T-cell (primary cell): ENCODE measurements around the gene DNAH10. TPM values are rescaled to one million over a fixed set of nuclear protein-coding genes. Genes with fewer than 3 reads are reported as not detected.

ENCODE experiments used
- ATAC-seq, 4 experiments: fragments of 200-7000 bp in 3 of 4; fragments of 150-1000 bp in 1 of 4; cut with Tn5 transposase; replicated peaks in 1 of 4; 1 replicate in 3 of 4; 2 replicates in 1 of 4; pipeline ENCODE4 v1.10.0; 2021; ENCODE audit warnings: moderate library complexity in 3 of 4, mild to moderate bottlenecking in 2 of 4, moderate number of reproducible peaks in 1 of 4
- CTCF ChIA-PET, 2 donors: fragments of 300-600 bp; sonication (Branson Sonifier 250); formaldehyde crosslinking; loops; one replicate each; lab custom pipeline; 2022; ENCODE audit warnings: antibody characterized with exemption in 2 of 2; lab: Charles Lee
- POLR2A ChIA-PET, 2 donors: fragments of 300-600 bp; sonication (Branson Sonifier 250); formaldehyde crosslinking; loops; one replicate each; lab custom pipeline; 2022; ENCODE audit warnings: antibody characterized with exemption in 2 of 2; lab: Charles Lee
- DNase-seq, 35 experiments: peaks; one replicate each; pipeline versions ENCODE4 v3.0.0 to v3.0.0-alpha.2; 2013 to 2023
- H3K27ac ChIP-seq: one replicate; pipeline ENCODE4 v1.5.1; 2013; ENCODE audit warnings: low read length
- H3K27me3 ChIP-seq, 2 experiments: replicated peaks in 1 of 2; 1 replicate in 1 of 2; 2 replicates in 1 of 2; pipeline versions ENCODE4 v1.6.1 to v1.7.0; 2013; ENCODE audit warnings: low read length in 1 of 2, mixed read lengths in 1 of 2; ENCODE audit not compliant: control insufficient read depth in 2 of 2, insufficient read depth in 2 of 2; ENCODE audit errors: extremely low read depth in 1 of 2
- H3K36me3 ChIP-seq, 2 donors: 1 replicate in 1 of 2; 2 replicates in 1 of 2; pipeline versions ENCODE4 v1.6.1 to v1.7.0; 2013; ENCODE audit warnings: low read length in 1 of 2; ENCODE audit not compliant: control insufficient read depth in 2 of 2, insufficient read depth in 1 of 2; ENCODE audit errors: extremely low read depth in 1 of 2
- H3K4me1 ChIP-seq, 2 experiments: 1 replicate in 1 of 2; 2 replicates in 1 of 2; pipeline versions ENCODE4 v1.6.1 to v1.7.0; 2013; ENCODE audit warnings: low read length in 2 of 2, mixed read lengths in 1 of 2; ENCODE audit not compliant: insufficient read depth in 2 of 2, control insufficient read depth in 1 of 2; ENCODE audit errors: extremely low read depth in 1 of 2
- H3K4me3 ChIP-seq, 2 donors: 1 replicate in 1 of 2; 2 replicates in 1 of 2; pipeline versions ENCODE4 v1.5.1 to v1.7.0; 2013; ENCODE audit warnings: mild to moderate bottlenecking in 2 of 2, low read length in 1 of 2, moderate library complexity in 1 of 2; ENCODE audit not compliant: control insufficient read depth in 1 of 2; ENCODE audit errors: extremely low read depth in 1 of 2
- H3K9me3 ChIP-seq: 2 replicates; pipeline ENCODE4 v1.7.0; 2013
- H3K27ac Mint-ChIP-seq, 2 donors: one replicate each; pipeline ENCODE4 v1.8.0; 2020 to 2021; ENCODE audit warnings: mild to moderate bottlenecking in 2 of 2, mixed read lengths in 2 of 2
- H3K27me3 Mint-ChIP-seq, 2 donors: one replicate each; pipeline ENCODE4 v1.8.0; 2021 to 2022; ENCODE audit warnings: mixed read lengths in 2 of 2
- H3K36me3 Mint-ChIP-seq: one replicate; pipeline ENCODE4 v1.8.0; 2021; ENCODE audit warnings: mixed read lengths
- H3K4me1 Mint-ChIP-seq, 3 donors: one replicate each; pipeline ENCODE4 v1.8.0; 2020 to 2022; ENCODE audit warnings: mixed read lengths in 3 of 3, mild to moderate bottlenecking in 1 of 3
- H3K4me3 Mint-ChIP-seq, 3 donors: one replicate each; pipeline ENCODE4 v1.8.0; 2020 to 2022; ENCODE audit warnings: mild to moderate bottlenecking in 3 of 3, mixed read lengths in 3 of 3, moderate library complexity in 3 of 3
- H3K9me3 Mint-ChIP-seq, 3 donors: one replicate each; pipeline ENCODE4 v1.8.0; 2020 to 2022; ENCODE audit warnings: mixed read lengths in 3 of 3
- WGBS: methylation state at CpG from one replicate; pipeline ENCODE4 v1.1.5; 2013; ENCODE audit warnings: missing lambda C conversion rate; ENCODE audit not compliant: insufficient coverage; 5-methylcytosine and 5-hydroxymethylcytosine counted together
- total RNA-seq, 35 experiments: library from RNA in 6 of 35; stranded (reverse) in 6 of 35; fragments of 120-200 nt in 1 of 35; gene quantifications; one replicate each; pipeline versions ENCODE4 v1.2.1 to v1.2.4 and lab custom pipeline; 2013 to 2026

Gene DNAH10
- total RNA-seq, 5 donors from 2014 or later (not counting 1 experiment from before 2014, with no cell fraction given), result 0.08 to 0.32 (median 0.19) TPM

- H3K4me1 Mint-ChIP-seq, result no peaks in the 10 kb centered on the region
- Histone ChIP-seq H3K27me3 (peaks cover 0 to 45% of the 10 kb centered on the region in 2 experiments), H3K4me3 (no peak overlapping the region), H3K4me1 (no peaks in the 10 kb centered on the region), H3K27ac (no peak overlapping the region), H3K36me3 (no peaks in the 10 kb centered on the region), H3K9me3 (no peaks in the 10 kb centered on the region)
- H3K27me3 Mint-ChIP-seq, result peaks cover 17 to 25% of the 10 kb centered on the region in 2 donors
- H3K4me3 Mint-ChIP-seq, result no peak overlapping the region
- ChIA-PET CTCF (interaction anchor here in 1 of 2 donors (0.6 kb wide), 2 partner anchors 53 to 800 kb away, joined by 3 to 4 read pairs; no protein-coding TSS in a partner anchor), POLR2A (no interaction called here)
- DNase-seq, result no peak
- H3K9me3 Mint-ChIP-seq, result no peaks in the 10 kb centered on the region
- H3K27ac Mint-ChIP-seq, result no peak overlapping the region
- 71% methylated on average over 5 of the region's 12 CpGs for WGBS
- no peaks in the 10 kb centered on the region for H3K36me3 Mint-ChIP-seq
- ATAC-seq, result no peak
Observed at GRCh38 chr12:123889848-123890535, 127.9 kb downstream of the DNAH10 start.

DNA sequence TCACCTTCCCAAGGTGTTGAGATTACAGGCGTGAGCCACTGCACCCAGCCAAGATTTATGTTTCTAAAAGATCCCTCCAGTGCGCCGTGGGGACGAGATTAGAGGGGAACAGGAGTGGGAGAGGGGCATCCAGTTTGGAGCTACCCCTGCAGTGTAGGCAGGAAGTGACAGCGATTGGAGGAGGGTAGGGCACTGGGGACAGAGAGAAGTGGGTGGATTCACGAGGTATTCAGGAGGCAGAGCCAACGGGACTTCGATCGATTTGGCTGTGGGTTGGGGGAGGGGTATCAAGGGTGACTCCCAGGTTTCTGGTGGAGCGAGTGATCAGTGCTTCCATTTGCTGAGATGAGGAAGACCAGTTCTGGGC, 128.4 kb downstream of the DNAH10 start:
- WGBS, result 84% methylated on average over 9 of the region's 10 CpGs
- POLR2A ChIA-PET, result no interaction called here
- Mint-ChIP-seq H3K27ac (no peak overlapping the region), H3K4me3 (no peak overlapping the region), H3K9me3 (no peaks in the 10 kb centered on the region), H3K4me1 (no peaks in the 10 kb centered on the region), H3K36me3 (no peaks in the 10 kb centered on the region), H3K27me3 (peaks cover 17 to 25% of the 10 kb centered on the region in 2 donors)
- Histone ChIP-seq H3K4me3 (no peak overlapping the region), H3K4me1 (no peaks in the 10 kb centered on the region), H3K36me3 (no peaks in the 10 kb centered on the region), H3K27ac (no peak overlapping the region), H3K9me3 (no peaks in the 10 kb centered on the region), H3K27me3 (peaks cover 0 to 45% of the 10 kb centered on the region in 2 experiments)
- DNase-seq (no peak), ATAC-seq (no peak)
- CTCF ChIA-PET, result no interaction called here

DNA sequence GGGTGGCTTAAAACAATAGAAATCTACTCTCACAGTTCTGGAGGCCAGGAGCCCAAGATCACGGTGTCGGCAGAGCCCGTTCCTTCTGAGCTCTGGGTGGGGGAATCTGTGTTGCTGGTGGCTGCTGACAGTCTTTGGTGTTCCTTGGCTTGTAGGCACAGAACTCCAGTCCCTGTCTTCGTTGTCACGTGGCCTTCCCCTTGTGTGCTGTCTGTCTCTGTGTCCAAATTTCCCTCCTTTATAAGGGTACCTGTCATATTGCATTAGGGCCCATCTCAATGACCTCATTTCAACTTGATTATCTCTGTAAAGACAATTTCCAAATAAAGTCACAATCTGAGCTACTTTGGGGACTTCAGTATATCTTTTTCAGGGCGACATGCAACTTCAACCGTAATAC, 128.9 kb downstream of the DNAH10 start:
- Histone ChIP-seq H3K9me3 (no peaks in the 10 kb centered on the region), H3K27me3 (peaks cover 0 to 45% of the 10 kb centered on the region in 2 experiments), H3K36me3 (no peaks in the 10 kb centered on the region), H3K4me3 (no peak overlapping the region), H3K4me1 (no peaks in the 10 kb centered on the region), H3K27ac (no peak overlapping the region)
- Mint-ChIP-seq H3K9me3 (no peaks in the 10 kb centered on the region), H3K36me3 (no peaks in the 10 kb centered on the region), H3K27ac (no peak overlapping the region), H3K27me3 (peaks cover 15 to 22% of the 10 kb centered on the region in 2 donors), H3K4me1 (no peaks in the 10 kb centered on the region), H3K4me3 (no peak overlapping the region)
- 94% methylated on average over 2 of the region's 7 CpGs for WGBS
- CTCF ChIA-PET, result no interaction called here
- POLR2A ChIA-PET, result no interaction called here
- DNase-seq (no peak), ATAC-seq (no peak)

DNA sequence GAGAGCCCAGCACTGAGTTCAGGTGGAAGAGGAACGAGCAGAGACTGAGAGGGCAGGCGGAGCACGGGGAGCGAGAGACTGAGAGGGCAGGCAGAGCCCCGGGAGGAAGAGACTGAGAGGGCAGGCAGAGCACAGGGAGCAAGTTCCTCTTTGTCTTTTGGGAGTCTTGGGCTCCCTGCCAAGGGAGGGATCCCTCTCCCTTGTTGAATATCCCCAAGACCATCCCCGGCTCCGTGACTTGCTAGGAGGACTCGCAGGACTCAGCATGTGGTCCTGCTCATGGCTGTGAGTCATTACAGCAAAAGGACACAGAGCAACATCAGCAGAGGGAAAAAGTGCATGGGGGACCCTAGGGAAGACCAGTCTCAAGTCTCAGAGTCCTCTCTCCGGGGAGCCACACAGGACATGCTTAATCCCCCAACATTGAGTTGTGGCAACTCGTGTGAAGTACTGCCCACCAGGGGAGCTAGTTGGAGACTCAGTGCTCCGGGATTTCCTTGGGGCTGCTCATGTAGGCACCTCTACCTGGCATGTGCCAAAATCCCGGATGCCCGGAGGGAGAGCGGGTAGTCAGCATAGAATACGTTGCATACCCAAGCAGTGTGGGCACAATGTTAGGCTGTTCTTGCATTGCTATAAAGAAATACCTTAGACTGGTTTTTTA, 129.5 kb downstream of the DNAH10 start:
- ATAC-seq, result no peak
- Mint-ChIP-seq H3K9me3 (no peaks in the 10 kb centered on the region), H3K4me3 (no peak overlapping the region), H3K27ac (no peak overlapping the region), H3K27me3 (peaks cover 10 to 19% of the 10 kb centered on the region in 2 donors), H3K36me3 (no peaks in the 10 kb centered on the region), H3K4me1 (no peaks in the 10 kb centered on the region)
- WGBS, result 79% methylated on average over 13 of the region's 15 CpGs
- Histone ChIP-seq H3K27ac (no peak overlapping the region), H3K4me3 (no peak overlapping the region), H3K9me3 (no peaks in the 10 kb centered on the region), H3K36me3 (no peaks in the 10 kb centered on the region), H3K4me1 (no peaks in the 10 kb centered on the region), H3K27me3 (peaks cover 0 to 45% of the 10 kb centered on the region in 2 experiments)
- DNase-seq, result no peak
- ChIA-PET POLR2A (no interaction called here), CTCF (interaction anchor here in 1 of 2 donors (0.6 kb wide), 1 partner anchor 39 kb away, joined by 4 read pairs; no protein-coding TSS in a partner anchor)

DNA sequence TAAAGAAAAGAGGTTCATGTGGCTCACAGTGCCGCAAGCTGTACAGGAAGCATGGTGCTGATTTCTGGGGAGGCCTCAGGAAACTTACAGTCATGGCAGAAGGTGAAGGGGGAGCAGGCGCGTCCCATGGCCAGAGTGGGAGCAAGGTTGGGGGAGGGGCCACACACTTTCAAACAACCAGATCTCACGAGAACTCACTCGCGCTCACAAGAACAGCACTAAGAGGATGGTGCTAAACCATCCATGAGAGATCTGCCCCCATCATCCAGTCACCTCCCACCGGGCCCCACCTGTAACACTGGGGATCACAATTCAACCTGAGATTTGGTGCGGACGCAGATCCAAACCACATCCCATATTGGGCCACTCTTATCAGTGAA, 130.1 kb downstream of the DNAH10 start:
- no peaks in the 10 kb centered on the region for H3K36me3 Mint-ChIP-seq
- Histone ChIP-seq H3K36me3 (no peaks in the 10 kb centered on the region), H3K27me3 (peaks cover 0 to 41% of the 10 kb centered on the region in 2 experiments), H3K4me1 (no peaks in the 10 kb centered on the region), H3K4me3 (no peak overlapping the region), H3K9me3 (no peaks in the 10 kb centered on the region), H3K27ac (no peak overlapping the region)
- H3K9me3 Mint-ChIP-seq, result no peaks in the 10 kb centered on the region
- H3K27me3 Mint-ChIP-seq, result peaks cover 10 to 16% of the 10 kb centered on the region in 2 donors
- H3K4me3 Mint-ChIP-seq, result no peak overlapping the region
- ChIA-PET CTCF (interaction anchor here in 1 of 2 donors (0.6 kb wide), 1 partner anchor 40 kb away, joined by 4 read pairs; no protein-coding TSS in a partner anchor), POLR2A (no interaction called here)
- H3K27ac Mint-ChIP-seq, result no peak overlapping the region
- ATAC-seq (no peak), DNase-seq (no peak)
- 91% methylated on average over 5 of the region's 9 CpGs for WGBS
- H3K4me1 Mint-ChIP-seq, result no peaks in the 10 kb centered on the region

- 88% methylated on average over 8 of the region's 10 CpGs for WGBS
- Histone ChIP-seq H3K9me3 (no peaks in the 10 kb centered on the region), H3K4me1 (no peaks in the 10 kb centered on the region), H3K27me3 (peaks cover 0 to 37% of the 10 kb centered on the region in 2 experiments), H3K36me3 (no peaks in the 10 kb centered on the region), H3K27ac (no peak overlapping the region), H3K4me3 (no peak overlapping the region)
- ChIA-PET POLR2A (no interaction called here), CTCF (no interaction called here)
- Mint-ChIP-seq H3K4me3 (no peak overlapping the region), H3K4me1 (no peaks in the 10 kb centered on the region), H3K27ac (no peak overlapping the region), H3K27me3 (peaks cover 10 to 14% of the 10 kb centered on the region in 2 donors), H3K9me3 (no peaks in the 10 kb centered on the region), H3K36me3 (no peaks in the 10 kb centered on the region)
- no peak for ATAC-seq
- DNase-seq, result no peak
Observed at GRCh38 chr12:123892853-123893252, 130.8 kb downstream of the DNAH10 start.
